Superior temporal gyrus (tissue), 1 donor: ENCODE results near the gene LLCFC1.
A peak's percentile ranks its signal among the peaks of the same experiment; 100 is the strongest.

Source experiments
- DNase-seq: peaks from one replicate; pipeline ENCODE4 v3.0.0-alpha.2; 2016; ENCODE audit errors: extremely low spot score

LLCFC1 gene

DNA sequence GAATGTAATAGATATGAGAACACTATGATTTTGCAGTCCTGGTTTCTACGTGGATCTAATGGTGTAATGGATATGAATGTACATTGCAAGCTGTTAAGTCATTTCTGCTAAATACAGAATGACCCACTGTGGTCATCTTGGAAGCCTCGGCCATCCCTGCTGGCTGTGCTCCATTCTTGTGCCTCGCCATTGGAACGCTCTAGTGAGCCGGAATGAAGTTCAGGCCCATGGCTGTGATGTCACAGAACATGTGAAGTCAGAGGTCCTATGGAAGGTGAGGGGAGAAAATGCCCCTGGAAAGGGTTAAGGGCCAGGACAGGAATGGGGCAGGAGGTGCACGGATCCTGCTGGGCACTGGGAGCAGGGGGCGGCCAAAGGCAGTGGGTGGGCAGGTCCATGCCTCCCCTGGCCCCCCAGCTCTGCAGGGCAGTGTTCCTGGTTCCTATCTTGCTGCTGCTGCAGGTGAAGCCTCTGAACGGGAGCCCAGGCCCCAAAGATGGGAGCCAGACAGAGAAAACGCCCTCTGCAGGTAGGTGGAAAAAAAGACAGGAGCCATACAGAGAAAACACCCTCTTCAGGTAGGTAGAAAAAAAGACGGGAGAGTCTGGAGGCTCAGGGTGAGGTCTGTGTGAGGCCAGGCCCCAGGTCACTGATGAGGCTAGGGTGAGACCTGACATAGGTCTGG lies at the start of gene LLCFC1:
LLCFC1 (plus strand) TSS at position 259 of the 685 bp plus-strand sequence; CDS start at position 397, 138 bp downstream.
- no peak for DNase-seq

DNA sequence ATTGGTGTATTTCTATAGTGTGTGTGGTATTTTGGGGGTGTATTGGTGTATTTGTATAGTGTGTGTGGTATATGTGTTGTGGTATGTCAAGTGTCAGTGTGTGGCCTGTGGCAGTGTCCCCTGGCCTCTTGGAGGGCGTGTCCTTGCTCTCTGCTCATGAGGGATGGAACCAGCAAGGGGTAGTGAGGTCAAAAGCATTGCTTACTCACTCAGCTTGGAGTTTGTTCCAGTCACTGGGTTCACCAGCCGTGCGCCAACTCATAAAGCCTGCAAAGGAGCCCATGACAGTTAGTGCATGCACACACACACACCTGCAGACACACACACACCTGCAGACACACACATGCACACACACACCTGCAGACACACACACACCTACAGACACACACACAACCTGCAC lies 49.5 kb upstream of the LLCFC1 start:
- no peak for DNase-seq

DNA sequence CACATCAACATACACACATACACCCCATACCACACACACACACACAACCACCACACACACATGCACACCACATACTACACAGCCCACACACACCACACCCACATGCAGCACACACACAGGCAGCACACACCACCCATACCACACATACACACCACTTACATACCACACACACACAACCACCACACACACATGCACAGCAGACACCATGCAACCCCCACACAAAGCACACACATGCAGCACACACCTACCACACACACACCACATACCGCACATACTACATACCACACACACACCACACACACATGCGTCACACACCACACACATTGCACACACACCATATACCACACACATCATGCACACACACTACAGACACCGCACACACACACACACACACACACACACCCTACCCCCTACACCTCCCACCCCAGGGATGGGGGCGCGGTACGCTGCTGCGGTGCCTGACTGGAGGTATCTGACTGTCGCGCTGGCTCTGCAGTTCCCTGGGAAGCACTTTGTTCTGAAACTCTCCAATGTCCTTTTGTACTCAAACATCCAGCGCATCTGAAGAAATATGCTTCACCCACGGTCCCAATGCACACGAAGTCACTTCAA lies 48.3 kb upstream of the LLCFC1 start:
- no peak for DNase-seq

GRCh38 chr7:142891490-142892082 lies 47.7 kb upstream of the LLCFC1 start:
- DNase-seq: no peak

DNA sequence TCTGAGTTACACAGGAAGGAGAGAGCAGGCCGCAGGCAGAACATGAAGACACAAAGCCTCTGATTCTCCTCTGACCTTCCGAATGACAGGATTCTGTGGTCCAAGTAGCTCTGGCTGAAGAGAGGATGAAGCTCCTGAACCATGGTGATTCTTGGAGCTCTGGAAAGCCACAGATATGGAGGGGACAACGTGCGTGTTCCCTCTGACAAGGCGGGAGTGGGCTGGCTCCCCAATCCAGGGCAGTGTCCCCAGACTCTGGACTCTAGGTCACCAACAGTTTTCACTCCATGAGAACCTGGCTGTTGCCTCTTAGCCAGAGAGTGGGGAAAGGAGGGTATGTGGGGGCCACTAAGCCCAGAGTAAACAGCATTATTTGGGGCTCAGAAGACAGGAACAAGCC lies 46.3 kb upstream of the LLCFC1 start:
- no peak for DNase-seq

DNA sequence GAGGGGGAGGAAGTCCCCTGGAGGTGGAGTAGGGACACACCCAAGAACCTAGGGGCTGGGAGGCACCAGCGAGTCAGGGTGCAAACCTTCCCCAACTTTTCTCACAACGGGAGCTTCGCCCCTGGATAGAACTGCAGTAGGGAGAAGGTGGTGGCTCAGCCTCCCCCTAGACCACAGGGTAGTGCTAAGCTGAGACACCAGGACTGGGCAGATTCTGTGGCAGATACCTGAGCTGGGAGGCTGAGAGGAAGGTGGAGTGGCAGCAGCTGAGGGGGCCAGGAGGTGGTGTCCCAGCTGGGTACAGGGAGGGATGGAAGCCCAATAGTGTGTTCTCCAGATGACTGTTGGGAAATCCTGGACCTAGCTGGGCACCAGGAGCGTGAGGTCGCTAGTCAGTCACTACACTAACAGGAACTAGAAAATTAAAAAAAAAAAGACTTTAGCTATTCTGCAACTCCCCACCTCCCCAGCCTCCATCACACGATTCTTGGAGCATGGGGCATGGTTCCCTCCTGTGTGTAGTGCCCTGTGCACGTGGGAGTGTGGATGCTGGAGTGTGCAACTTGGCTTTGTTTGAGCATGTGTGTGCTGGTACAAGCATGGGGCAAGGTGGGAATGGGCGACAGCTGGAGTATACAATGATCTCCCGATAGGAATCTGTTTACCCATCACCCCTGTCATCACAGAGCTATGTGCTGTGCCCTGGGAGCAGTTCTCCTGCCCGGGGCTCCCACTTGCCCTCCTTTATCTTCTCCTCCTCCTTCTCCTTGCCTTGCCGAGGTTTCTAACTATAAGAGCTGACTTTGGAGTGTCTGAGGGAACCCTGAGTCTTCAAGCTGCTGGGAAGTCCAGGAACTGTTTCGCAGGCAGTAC lies 44.9 kb upstream of the LLCFC1 start:
- DNase-seq: no peak

DNA sequence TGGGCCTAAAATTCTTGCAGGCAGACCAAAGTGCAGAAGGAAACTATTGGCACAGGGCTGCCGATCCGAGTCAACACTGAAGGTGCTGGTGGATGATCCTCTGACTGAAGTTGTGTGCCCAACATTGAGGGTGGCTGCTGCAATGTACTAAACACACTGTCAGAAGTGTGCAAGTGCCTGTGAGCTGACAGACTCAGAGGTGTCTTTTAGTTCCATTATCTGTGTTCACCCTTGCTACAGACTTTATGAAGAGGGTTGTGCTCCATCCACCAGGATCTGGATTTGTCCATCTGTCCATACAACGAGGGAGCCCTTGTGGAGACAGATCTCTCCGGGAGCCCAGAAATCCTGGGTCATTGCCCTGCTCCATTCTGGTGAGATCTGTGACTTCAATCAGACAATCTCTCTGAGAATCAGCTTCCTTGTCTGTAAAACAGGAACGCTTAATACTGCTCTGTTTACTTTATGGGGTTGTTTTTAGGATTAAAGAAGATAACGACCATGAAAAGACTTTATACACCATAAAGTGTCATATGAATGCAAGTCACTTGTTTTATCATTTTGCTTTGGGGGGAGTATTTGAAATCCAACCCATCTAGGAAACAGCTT lies 44.2 kb upstream of the LLCFC1 start:
- DNase-seq: no peak

DNA sequence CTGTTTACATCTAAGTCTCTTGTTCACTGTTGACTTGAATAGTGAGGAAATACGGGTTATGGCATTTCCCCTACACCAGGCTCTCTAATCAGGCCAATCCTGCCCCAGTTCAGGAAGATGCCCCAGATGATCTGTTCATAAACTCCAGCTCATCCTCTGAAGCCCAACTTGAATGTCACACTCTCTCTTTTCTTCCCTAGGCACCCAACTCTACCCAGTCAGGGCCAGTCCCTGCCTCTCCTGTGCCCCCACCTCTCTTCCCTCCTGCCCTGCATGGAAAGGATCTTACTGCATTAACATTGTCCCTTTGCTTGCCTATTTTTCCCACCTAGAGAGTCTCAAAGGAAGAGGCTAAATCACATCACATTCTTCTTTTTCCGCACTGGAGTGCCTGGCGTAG lies 43.1 kb upstream of the LLCFC1 start:
- DNase-seq: no peak

DNA sequence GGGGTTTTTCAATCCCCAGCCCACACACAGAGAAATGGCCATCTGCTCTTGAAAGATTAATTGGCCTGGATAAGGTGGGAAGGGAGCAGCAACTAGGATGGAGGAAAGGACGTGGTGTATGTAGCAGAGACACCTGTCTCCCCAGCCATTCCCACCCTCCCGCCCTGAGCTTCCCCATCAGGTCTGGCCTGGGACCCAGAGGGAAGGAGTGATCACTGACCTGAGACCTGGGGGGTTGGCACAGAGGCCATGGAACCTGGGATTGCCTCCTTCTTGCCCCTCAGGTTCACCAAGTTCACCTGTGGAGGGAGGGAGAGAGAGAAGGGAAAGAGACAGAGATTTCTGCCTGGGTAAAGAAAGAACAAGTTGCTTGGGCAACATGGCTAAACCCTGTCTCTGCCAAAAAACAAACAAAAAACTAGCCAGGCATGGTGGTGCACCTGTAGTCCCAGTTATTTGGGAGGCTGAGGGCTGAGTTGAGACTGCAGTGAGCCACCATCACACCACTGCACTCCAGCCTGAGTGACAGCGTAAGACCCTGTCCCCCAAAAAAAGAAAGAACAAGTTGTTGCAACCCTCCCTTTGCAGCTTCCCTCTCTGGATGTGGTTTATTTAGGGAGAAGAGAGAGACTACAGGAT lies 42.4 kb upstream of the LLCFC1 start:
- DNase-seq: no peak

DNA sequence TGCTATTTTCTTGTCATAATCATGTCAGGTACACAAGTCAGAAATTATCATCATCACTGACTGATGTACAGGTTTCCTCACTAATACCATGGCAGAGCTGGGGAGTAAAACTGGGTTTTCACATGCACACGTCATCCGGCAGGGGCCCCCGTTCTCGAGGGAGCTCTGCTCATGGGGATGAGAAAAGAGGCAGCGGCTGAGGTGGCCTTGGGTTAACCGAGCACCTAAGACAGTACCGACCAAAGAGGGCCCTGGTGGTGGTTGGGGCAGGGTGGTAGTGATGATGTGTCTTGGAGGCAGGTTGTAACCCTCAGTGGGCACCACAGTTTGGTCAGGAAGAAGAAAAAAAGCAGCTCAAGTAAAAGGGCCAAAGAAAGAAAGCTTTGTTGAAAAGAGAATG lies 41.6 kb upstream of the LLCFC1 start:
- no peak for DNase-seq

DNA sequence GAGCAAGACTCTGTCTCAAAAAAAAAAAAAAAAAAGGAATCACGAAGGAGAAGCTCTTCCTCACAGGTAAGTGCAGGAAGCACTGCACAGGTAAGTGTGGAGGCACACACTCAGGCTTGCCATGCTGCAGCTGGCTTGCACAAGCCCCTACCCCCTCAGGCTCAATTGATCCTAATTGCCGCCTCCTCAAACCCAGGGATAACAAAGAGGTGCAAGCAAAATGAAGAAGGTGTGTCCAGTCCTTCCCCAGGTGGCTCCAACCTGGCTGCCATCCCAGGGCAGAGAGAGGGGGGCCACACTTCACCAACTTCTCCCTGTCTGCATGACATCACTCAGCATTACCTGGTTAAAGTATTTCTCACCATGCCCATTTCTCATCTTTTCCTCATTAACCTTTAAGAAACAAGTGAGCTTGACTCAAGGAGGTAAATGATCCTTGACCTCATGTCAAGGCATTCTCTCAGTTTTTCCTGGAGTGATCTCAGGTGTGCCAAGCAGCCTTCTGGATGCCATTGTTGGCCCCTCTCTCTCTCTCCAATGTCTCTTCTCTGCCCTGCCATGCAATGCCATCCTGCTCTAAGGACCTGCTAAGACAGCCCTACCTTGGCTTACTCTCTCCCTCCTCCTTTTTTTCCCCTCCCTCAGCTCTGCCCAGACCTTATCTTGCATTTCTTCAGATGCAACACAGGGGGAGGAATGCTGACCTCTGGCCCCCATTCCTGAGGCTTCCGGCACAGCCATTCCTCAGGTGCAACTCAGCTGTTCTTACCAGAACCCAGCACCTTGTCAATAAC lies 40.7 kb upstream of the LLCFC1 start:
- DNase-seq: no peak

GRCh38 chr7:142899661-142900060 lies 39.6 kb upstream of the LLCFC1 start:
- no peak for DNase-seq

DNA sequence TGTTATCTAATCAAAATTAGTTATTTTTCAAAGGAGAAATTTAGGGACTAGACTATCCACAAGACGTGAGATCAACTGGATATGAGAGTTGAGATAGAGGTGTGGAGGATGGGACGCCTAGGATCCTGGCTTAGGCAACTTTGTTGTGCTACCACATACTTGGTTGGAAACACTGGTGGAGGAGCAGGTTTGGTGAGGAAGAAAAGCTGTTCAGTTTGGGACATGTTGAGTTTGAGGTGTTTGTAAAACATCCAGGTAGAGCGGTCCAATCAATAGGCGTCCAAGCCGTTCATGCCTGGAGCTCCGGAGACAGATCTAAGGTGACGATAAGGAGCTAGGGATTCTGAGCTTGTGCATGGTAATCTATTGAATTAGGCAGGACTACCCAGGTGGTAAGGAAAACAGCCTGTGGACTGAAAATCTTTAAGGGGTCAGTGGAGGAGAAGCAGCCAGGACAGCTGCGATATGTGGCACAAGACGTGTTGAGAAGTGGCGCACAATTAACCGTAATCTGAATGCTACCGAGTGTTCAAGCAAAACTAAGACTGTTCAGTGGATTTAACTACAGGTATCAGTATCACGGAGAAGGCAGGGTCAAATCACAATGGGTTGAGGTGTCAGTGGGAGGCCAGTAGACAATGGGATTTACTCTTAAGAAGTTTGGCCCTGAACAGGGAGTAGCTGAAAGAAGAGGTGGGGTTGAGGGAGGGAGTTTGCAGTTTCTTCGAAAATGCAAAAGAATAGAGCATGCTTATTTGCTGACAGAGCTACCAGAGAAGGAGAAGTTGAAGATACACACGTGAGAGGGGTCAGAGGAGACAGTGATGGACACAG lies 37.6 kb upstream of the LLCFC1 start:
- DNase-seq: no peak

GRCh38 chr7:142904128-142904527 lies 35.2 kb upstream of the LLCFC1 start:
- DNase-seq: no peak

- DNase-seq: no peak
These were observed 33.5 kb upstream of the LLCFC1 start for GRCh38 chr7:142905759-142906158.

DNA sequence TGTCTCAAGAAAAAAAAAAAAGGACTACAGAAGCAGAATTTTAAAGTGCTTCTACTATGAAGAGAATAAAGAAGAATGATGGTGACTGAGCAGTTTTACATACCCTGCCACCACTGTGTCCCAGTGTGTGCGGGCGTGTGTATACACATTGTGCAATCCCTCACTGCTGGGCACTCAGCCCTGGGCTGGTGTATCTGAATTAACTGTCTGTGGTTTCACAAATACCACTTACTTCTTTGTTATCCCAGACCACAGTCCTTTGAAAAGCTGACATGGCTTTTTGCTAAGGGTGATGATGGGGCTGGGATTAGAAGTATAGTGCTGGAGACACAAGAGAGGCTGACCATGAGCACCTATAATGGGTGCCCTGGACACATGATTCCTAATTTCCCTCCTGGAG lies 32.6 kb upstream of the LLCFC1 start:
- DNase-seq: no peak

DNA sequence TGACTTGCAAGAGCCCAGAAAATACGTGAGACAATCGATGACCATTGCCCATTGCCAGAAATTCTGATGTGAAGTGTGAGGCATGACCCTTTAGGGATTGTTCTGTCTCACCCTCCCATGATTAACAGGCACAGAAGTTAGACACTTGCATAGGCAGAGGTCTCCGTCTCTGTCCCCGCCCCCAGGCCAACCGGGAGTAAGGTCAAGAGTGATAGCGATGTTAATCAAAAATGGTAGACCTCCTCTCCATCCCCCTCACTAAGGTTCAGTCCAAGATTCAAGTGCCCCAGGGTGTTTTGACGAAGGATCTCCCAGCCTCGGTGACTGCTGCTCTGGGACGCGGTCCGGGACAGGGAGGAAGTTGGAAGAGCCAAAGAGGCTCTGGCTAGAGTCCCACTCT lies 31.0 kb upstream of the LLCFC1 start:
- no peak for DNase-seq

- DNase-seq: peak; percentile 27
These were observed 30.1 kb upstream of the LLCFC1 start for GRCh38 chr7:142908921-142909890.

GRCh38 chr7:142910031-142910433 lies 29.3 kb upstream of the LLCFC1 start:
- no peak for DNase-seq
